HepG2 (cell line): ENCODE results near the gene PIK3R4. TPM values are rescaled to one million over a fixed set of nuclear protein-coding genes. Genes with fewer than 3 reads are reported as not detected.

ENCODE experiments used
- AKAP8 ChIP-seq: sonication (generic); formaldehyde crosslinking; IDR thresholded peaks from 2 replicates; pipeline ENCODE4 v1.5.1; 2020; ENCODE audit warnings: mild to moderate bottlenecking, missing genetic modification reagents
- ARNT ChIP-seq: fragments of 450-650 bp; IDR thresholded peaks from 2 replicates; pipeline ENCODE4 v1.6.1; 2017
- ATF1 ChIP-seq: IDR thresholded peaks from 2 replicates; pipeline ENCODE4 v1.6.1; 2016; ENCODE audit warnings: mild to moderate bottlenecking, control low read depth
- ESRRA ChIP-seq: sonication (generic); formaldehyde crosslinking; IDR thresholded peaks from 2 replicates; pipeline ENCODE4 v1.5.1; 2020; ENCODE audit warnings: mild to moderate bottlenecking, low read depth, missing genetic modification reagents
- FOXC1 ChIP-seq: sonication (generic); formaldehyde crosslinking; IDR thresholded peaks from 2 replicates; pipeline ENCODE4 v1.8.0; 2022; ENCODE audit warnings: mild to moderate bottlenecking, missing genetic modification reagents, borderline replicate concordance
- GATA4 ChIP-seq: sonication (generic); IDR thresholded peaks from 2 replicates; pipeline ENCODE4 v1.6.1; 2016; ENCODE audit warnings: antibody characterized with exemption, low read depth, borderline replicate concordance
- HES4 ChIP-seq: sonication (generic); formaldehyde crosslinking; IDR thresholded peaks from 2 replicates; pipeline ENCODE4 v1.9.0; 2021; ENCODE audit warnings: mild to moderate bottlenecking, missing genetic modification reagents, borderline replicate concordance
- HOXA7 ChIP-seq: sonication (generic); formaldehyde crosslinking; IDR thresholded peaks from 2 replicates; pipeline ENCODE4 v1.8.1; 2022; ENCODE audit warnings: mild to moderate bottlenecking, missing genetic modification reagents, moderate library complexity
- IKZF4 ChIP-seq: sonication (generic); formaldehyde crosslinking; IDR thresholded peaks from 2 replicates; pipeline ENCODE4 v1.5.1; 2020; ENCODE audit warnings: borderline replicate concordance, mild to moderate bottlenecking, low read depth, missing genetic modification reagents; ENCODE audit errors: not compliant biosample characterization
- MED13 ChIP-seq: sonication (generic); formaldehyde crosslinking; IDR thresholded peaks from 2 replicates; pipeline ENCODE4 v1.5.0; 2020; ENCODE audit warnings: missing genetic modification reagents
- MTF2 ChIP-seq: sonication (generic); formaldehyde crosslinking; IDR thresholded peaks from 2 replicates; pipeline ENCODE4 v1.5.0; 2020; ENCODE audit warnings: missing genetic modification reagents, borderline replicate concordance
- NFYB ChIP-seq: sonication (generic); formaldehyde crosslinking; IDR thresholded peaks from 2 replicates; pipeline ENCODE4 v1.4.0; 2020; ENCODE audit warnings: missing genetic modification reagents
- PRMT3 ChIP-seq: sonication (generic); formaldehyde crosslinking; IDR thresholded peaks from 2 replicates; pipeline ENCODE4 v1.8.1; 2022; ENCODE audit warnings: low read depth, mild to moderate bottlenecking, moderate library complexity, missing genetic modification reagents, borderline replicate concordance
- TEAD2 ChIP-seq: sonication (generic); formaldehyde crosslinking; IDR thresholded peaks from 2 replicates; pipeline ENCODE4 v1.9.0; 2021; ENCODE audit warnings: missing genetic modification reagents
- TOE1 ChIP-seq: sonication (generic); formaldehyde crosslinking; IDR thresholded peaks from 2 replicates; pipeline ENCODE4 v1.4.0; 2020; ENCODE audit warnings: mild to moderate bottlenecking, missing genetic modification reagents
- ZFP36L1 ChIP-seq: sonication (generic); formaldehyde crosslinking; IDR thresholded peaks from 2 replicates; pipeline ENCODE4 v1.8.0; 2022; ENCODE audit warnings: mild to moderate bottlenecking, missing genetic modification reagents, moderate library complexity
- ZNF430 ChIP-seq: sonication (generic); formaldehyde crosslinking; IDR thresholded peaks from 2 replicates; pipeline ENCODE4 v1.9.0; 2021; ENCODE audit warnings: mild to moderate bottlenecking, missing genetic modification reagents
- ZNF724P ChIP-seq: sonication (generic); formaldehyde crosslinking; IDR thresholded peaks from 2 replicates; pipeline ENCODE4 v1.8.0; 2022; ENCODE audit warnings: missing genetic modification reagents, borderline replicate concordance
- ZNF75D ChIP-seq: sonication (generic); formaldehyde crosslinking; IDR thresholded peaks from 2 replicates; pipeline ENCODE4 v1.8.1; 2023; ENCODE audit warnings: missing genetic modification reagents, mild to moderate bottlenecking, borderline replicate concordance
- ZNF773 ChIP-seq: sonication (generic); formaldehyde crosslinking; IDR thresholded peaks from 2 replicates; pipeline ENCODE4 v1.4.0; 2020; ENCODE audit warnings: missing genetic modification reagents, borderline replicate concordance
- polyA plus RNA-seq, 8 experiments: library from polyadenylated mRNA; depleted of rRNA in 3 of 8; stranded (reverse) in 7 of 8; unstranded in 1 of 8; fragments of >200 nt; fragmentation: Illumina TruSeq in 4 of 8; extraction: Trizol in 4 of 8; gene quantifications; 2 replicates each; pipeline versions ENCODE4 v1.2.1 to v1.2.3, GENCODE V29; 2011 to 2016; ENCODE audit warnings: low read depth in 4 of 8, missing spikeins in 1 of 8, mixed read lengths in 1 of 8; ENCODE audit not compliant: insufficient read depth in 1 of 8
- total RNA-seq, 5 experiments: library from RNA; depleted of rRNA; stranded (reverse); fragments of >200 nt; fragmentation: Illumina TruSeq; extraction: Trizol; gene quantifications; 2 replicates each; pipeline ENCODE4 v1.2.3, GENCODE V29; 2016; ENCODE audit warnings: low read depth in 1 of 5
- TF ChIP-seq, protein P1 (sequence below): sonication (generic); formaldehyde crosslinking; IDR thresholded peaks from 2 replicates; pipeline ENCODE4 v1.4.0; 2020; ENCODE audit warnings: mild to moderate bottlenecking, missing genetic modification reagents
- TF ChIP-seq, protein P2 (sequence below): sonication (generic); formaldehyde crosslinking; conservative IDR thresholded peaks from 2 replicates; pipeline ENCODE4 v1.5.0; 2020; ENCODE audit warnings: missing genetic modification reagents
- TF ChIP-seq, protein P3 (sequence below): sonication (generic); formaldehyde crosslinking; IDR thresholded peaks from 2 replicates; pipeline ENCODE4 v1.8.0; 2022; ENCODE audit warnings: mild to moderate bottlenecking, missing genetic modification reagents, borderline replicate concordance
- TF ChIP-seq, protein P4 (sequence below): sonication (generic); formaldehyde crosslinking; IDR thresholded peaks from 2 replicates; pipeline ENCODE4 v1.5.0; 2020; ENCODE audit warnings: missing genetic modification reagents

The PIK3R4 gene
- total and polyA plus RNA-seq, 2 of the 13 experiments (the other 11 are each of a cell fraction or from before 2014, with no cell fraction given), result 22.4 to 26.0 TPM

DNA sequence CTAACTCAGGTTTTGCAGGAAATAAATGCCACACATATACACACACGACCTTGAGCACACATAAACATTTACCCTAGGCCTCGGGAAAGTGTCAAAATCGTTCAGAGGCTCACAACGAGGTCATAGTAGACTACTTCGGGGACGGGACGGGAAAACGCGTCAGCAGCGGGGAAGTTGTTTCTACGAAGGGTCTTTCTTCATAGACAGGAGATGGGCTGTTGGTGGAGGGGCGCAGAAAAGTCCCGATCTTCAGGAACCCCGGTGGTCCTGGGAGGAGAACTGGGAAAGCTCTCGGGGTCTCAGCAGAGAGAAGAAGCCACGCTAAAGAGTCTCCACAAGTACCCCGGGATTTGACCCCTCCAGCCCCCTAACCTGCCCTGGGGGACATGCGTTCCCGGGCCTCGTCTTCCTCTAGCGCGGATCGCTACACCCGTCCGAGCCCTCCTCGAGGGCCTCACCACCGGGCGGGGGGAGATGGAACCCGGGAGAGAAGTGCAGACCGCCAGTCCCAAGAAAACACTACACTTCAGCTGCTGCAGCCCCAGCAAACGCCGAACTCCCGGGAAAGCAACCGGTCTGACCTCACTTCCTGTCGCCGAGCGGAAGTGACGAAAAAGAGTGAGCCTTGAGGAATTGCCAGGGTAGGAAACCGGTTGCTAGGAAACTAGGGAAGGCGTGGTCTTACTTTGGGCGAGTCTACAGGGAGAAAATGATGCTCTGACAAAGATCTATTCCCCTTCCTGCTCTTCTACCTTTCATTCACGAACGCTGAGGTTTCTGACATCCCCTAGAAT, at the start of gene PIK3R4 (continued):
- TF ChIP-seq ZNF430 (no peak), ZNF75D (no peak), FOXC1 (no peak), ESRRA (no peak), TEAD2 (no peak), ZFP36L1 (CRISPR knock-in tag) (no peak), NFYB (CRISPR knock-in tag) (no peak), ZNF724P (CRISPR knock-in tag) (no peak), MED13 (CRISPR knock-in tag) (0 out of 2 replicates have a peak, but pooled peaks have one; percentile 22), MTF2 (no peak), HOXA7 (CRISPR knock-in tag) (no peak), ARNT (no peak), PRMT3 (CRISPR knock-in tag) (no peak), TOE1 (CRISPR knock-in tag) (no peak), GATA4 (0 out of 2 replicates have a peak, but pooled peaks have one; percentile 34), IKZF4 (no peak), ZNF773 (no peak), HES4 (CRISPR knock-in tag) (no peak), AKAP8 (CRISPR knock-in tag) (no peak), ATF1 (CRISPR knock-in tag) (peak; percentile 96)
- TF ChIP-seq, protein P1, sequence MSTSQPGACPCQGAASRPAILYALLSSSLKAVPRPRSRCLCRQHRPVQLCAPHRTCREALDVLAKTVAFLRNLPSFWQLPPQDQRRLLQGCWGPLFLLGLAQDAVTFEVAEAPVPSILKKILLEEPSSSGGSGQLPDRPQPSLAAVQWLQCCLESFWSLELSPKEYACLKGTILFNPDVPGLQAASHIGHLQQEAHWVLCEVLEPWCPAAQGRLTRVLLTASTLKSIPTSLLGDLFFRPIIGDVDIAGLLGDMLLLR (CRISPR knock-in tag), result no peak
- TF ChIP-seq, protein P2, sequence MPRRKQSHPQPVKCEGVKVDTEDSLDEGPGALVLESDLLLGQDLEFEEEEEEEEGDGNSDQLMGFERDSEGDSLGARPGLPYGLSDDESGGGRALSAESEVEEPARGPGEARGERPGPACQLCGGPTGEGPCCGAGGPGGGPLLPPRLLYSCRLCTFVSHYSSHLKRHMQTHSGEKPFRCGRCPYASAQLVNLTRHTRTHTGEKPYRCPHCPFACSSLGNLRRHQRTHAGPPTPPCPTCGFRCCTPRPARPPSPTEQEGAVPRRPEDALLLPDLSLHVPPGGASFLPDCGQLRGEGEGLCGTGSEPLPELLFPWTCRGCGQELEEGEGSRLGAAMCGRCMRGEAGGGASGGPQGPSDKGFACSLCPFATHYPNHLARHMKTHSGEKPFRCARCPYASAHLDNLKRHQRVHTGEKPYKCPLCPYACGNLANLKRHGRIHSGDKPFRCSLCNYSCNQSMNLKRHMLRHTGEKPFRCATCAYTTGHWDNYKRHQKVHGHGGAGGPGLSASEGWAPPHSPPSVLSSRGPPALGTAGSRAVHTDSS (CRISPR knock-in tag), result no peak
- TF ChIP-seq, protein P3, sequence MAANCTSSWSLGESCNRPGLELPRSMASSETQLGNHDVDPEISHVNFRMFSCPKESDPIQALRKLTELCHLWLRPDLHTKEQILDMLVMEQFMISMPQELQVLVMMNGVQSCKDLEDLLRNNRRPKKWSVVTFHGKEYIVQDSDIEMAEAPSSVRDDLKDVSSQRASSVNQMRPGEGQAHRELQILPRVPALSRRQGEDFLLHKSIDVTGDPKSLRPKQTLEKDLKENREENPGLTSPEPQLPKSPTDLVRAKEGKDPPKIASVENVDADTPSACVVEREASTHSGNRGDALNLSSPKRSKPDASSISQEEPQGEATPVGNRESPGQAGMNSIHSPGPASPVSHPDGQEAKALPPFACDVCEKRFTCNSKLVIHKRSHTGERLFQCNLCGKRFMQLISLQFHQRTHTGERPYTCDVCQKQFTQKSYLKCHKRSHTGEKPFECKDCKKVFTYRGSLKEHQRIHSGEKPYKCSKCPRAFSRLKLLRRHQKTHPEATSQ (CRISPR knock-in tag), result no peak
- TF ChIP-seq, protein P4, sequence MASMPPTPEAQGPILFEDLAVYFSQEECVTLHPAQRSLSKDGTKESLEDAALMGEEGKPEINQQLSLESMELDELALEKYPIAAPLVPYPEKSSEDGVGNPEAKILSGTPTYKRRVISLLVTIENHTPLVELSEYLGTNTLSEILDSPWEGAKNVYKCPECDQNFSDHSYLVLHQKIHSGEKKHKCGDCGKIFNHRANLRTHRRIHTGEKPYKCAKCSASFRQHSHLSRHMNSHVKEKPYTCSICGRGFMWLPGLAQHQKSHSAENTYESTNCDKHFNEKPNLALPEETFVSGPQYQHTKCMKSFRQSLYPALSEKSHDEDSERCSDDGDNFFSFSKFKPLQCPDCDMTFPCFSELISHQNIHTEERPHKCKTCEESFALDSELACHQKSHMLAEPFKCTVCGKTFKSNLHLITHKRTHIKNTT, result no peak
